Loucy (cell line): ENCODE data around the gene RNF223.

Experiments
- H2AFZ ChIP-seq: fragments of 200-600 bp; sonication (generic); 2 replicates; pipeline ENCODE4 v1.6.0; 2016; ENCODE audit warnings: antibody characterized with exemption, mild to moderate bottlenecking, low read length, moderate library complexity
- H3F3A ChIP-seq: fragments of 200-600 bp; 2 replicates; pipeline ENCODE4 v1.6.0; 2016; ENCODE audit warnings: antibody characterized with exemption, low read depth, mild to moderate bottlenecking
- H3K27me3 ChIP-seq: fragments of 200-600 bp; sonication (generic); 2 replicates; pipeline ENCODE4 v1.6.1; 2014; ENCODE audit warnings: low read length, mild to moderate bottlenecking; ENCODE audit not compliant: insufficient read depth, poor library complexity, severe bottlenecking
- H3K36me3 ChIP-seq: fragments of 200-600 bp; sonication (generic); 2 replicates; pipeline ENCODE4 v1.6.1; 2016; ENCODE audit warnings: low read length; ENCODE audit not compliant: insufficient read depth
- H3K4me1 ChIP-seq: fragments of 200-600 bp; sonication (generic); 2 replicates; pipeline ENCODE4 v1.5.1; 2014; ENCODE audit warnings: low read length, mild to moderate bottlenecking; ENCODE audit not compliant: insufficient read depth, poor library complexity, severe bottlenecking
- H3K4me2 ChIP-seq: fragments of 200-600 bp; sonication (generic); 2 replicates; pipeline ENCODE4 v1.6.0; 2014; ENCODE audit warnings: antibody characterized with exemption, low read length, low read depth, mild to moderate bottlenecking; ENCODE audit not compliant: poor library complexity, severe bottlenecking
- H3K4me3 ChIP-seq: fragments of 200-600 bp; sonication (generic); 2 replicates; pipeline ENCODE4 v1.5.1; 2014; ENCODE audit warnings: low read length, mild to moderate bottlenecking, mixed read lengths; ENCODE audit not compliant: poor library complexity, severe bottlenecking
- H3K79me2 ChIP-seq: fragments of 200-600 bp; sonication (generic); 2 replicates; pipeline ENCODE4 v1.6.1; 2014; ENCODE audit warnings: low read length; ENCODE audit not compliant: insufficient read depth
- H3K9ac ChIP-seq: fragments of 200-600 bp; sonication (generic); 2 replicates; pipeline ENCODE4 v1.6.0; 2014; ENCODE audit warnings: mild to moderate bottlenecking, low read depth, low read length, moderate library complexity; ENCODE audit not compliant: poor library complexity, severe bottlenecking
- H3K9me2 ChIP-seq: fragments of 200-600 bp; sonication (generic); replicated peaks from 2 replicates; pipeline ENCODE4 v1.6.1; 2016; ENCODE audit warnings: low read depth, low read length, mixed read lengths
- H3K9me3 ChIP-seq: fragments of 200-600 bp; sonication (generic); 2 replicates; pipeline ENCODE4 v1.6.1; 2014; ENCODE audit warnings: mild to moderate bottlenecking, antibody characterized with exemption, low read length, low read depth; ENCODE audit not compliant: insufficient read depth
- H4K20me1 ChIP-seq: fragments of 200-600 bp; sonication (generic); 2 replicates; pipeline ENCODE4 v1.6.0; 2014; ENCODE audit warnings: antibody characterized with exemption, low read length, mild to moderate bottlenecking; ENCODE audit not compliant: insufficient read depth, poor library complexity, severe bottlenecking
- CTCF ChIP-seq: fragments of 200-600 bp; sonication (generic); conservative IDR thresholded peaks from 2 replicates; pipeline ENCODE4 v1.5.1; 2014; ENCODE audit warnings: mild to moderate bottlenecking, antibody characterized with exemption, low read length
- EZH2phosphoT487 ChIP-seq: fragments of 200-600 bp; IDR thresholded peaks from 2 replicates; pipeline ENCODE4 v1.6.1; 2018; ENCODE audit warnings: antibody characterized with exemption, mild to moderate bottlenecking, moderate library complexity, borderline replicate concordance

RNF223 gene

GRCh38 chr1:1087351-1088028, 13.4 kb upstream of the RNF223 start:
- Histone ChIP-seq H3K79me2 (no peaks in the 10 kb centered on the region), H3K9ac (no peak overlapping the region)
- TF ChIP-seq CTCF (no peak), EZH2phosphoT487 (no peak)

GRCh38 chr1:1086911-1087341, 12.8 kb upstream of the RNF223 start:
- no peaks in the 10 kb centered on the region for H3F3A ChIP-seq
- no peak overlapping the region for H2AFZ ChIP-seq
- no peak overlapping the region for H3K4me3 ChIP-seq
- H3K9me2 ChIP-seq, result no peaks in the 10 kb centered on the region
- no peaks in the 10 kb centered on the region for H3K27me3 ChIP-seq
- H3K4me2 ChIP-seq, result no peak overlapping the region
- no peaks in the 10 kb centered on the region for H3K4me1 ChIP-seq
- no peak for TF ChIP-seq EZH2phosphoT487
- no peak for TF ChIP-seq CTCF
- H3K9me3 ChIP-seq, result no peaks in the 10 kb centered on the region
- H3K9ac ChIP-seq, result no peak overlapping the region
- H3K79me2 ChIP-seq, result no peaks in the 10 kb centered on the region
- H4K20me1 ChIP-seq, result no peaks in the 10 kb centered on the region
- H3K36me3 ChIP-seq, result no peaks in the 10 kb centered on the region

More at GRCh38 chr1:1087351-1088028, 13.4 kb upstream of the RNF223 start:
- no peak overlapping the region for H3K4me2 ChIP-seq
- H3K9me2 ChIP-seq, result no peaks in the 10 kb centered on the region
- H3F3A ChIP-seq, result no peaks in the 10 kb centered on the region
- H3K36me3 ChIP-seq, result no peaks in the 10 kb centered on the region
- no peaks in the 10 kb centered on the region for H3K4me1 ChIP-seq
- no peaks in the 10 kb centered on the region for H3K27me3 ChIP-seq
- H2AFZ ChIP-seq, result no peak overlapping the region
- H4K20me1 ChIP-seq, result no peaks in the 10 kb centered on the region
- H3K4me3 ChIP-seq, result no peak overlapping the region
- no peaks in the 10 kb centered on the region for H3K9me3 ChIP-seq

- Histone ChIP-seq H4K20me1 (no peaks in the 10 kb centered on the region), H3K9ac (no peak overlapping the region), H3K4me2 (no peak overlapping the region), H3K27me3 (no peaks in the 10 kb centered on the region), H3F3A (no peaks in the 10 kb centered on the region), H3K9me3 (no peaks in the 10 kb centered on the region), H3K36me3 (no peaks in the 10 kb centered on the region), H3K79me2 (no peaks in the 10 kb centered on the region), H3K4me1 (no peaks in the 10 kb centered on the region), H3K4me3 (no peak overlapping the region), H3K9me2 (no peaks in the 10 kb centered on the region), H2AFZ (no peak overlapping the region)
- no peak for TF ChIP-seq EZH2phosphoT487
- TF ChIP-seq CTCF, result no peak
Measured at GRCh38 chr1:1085911-1086841, 12.1 kb upstream of the RNF223 start.
